Peyer's patch (tissue), 4 donors: ENCODE results near the gene DNAJC30. TPM values are rescaled to one million over a fixed set of nuclear protein-coding genes. Genes with fewer than 3 reads are reported as not detected.
A peak's percentile ranks its signal among the peaks of the same experiment; 100 is the strongest.

Source experiments
- DNase-seq, 3 donors: peaks; one replicate each; pipeline ENCODE4 v3.0.0-alpha.2; 2017 to 2019
- H3K27ac ChIP-seq, 4 donors: fragments of 200-600 bp; sonication (generic); one replicate each; pipeline ENCODE4 v1.5.1; 2016 to 2019
- H3K27me3 ChIP-seq, 2 donors: fragments of 200-600 bp; sonication (generic); one replicate each; pipeline ENCODE4 v1.5.1; 2019
- H3K36me3 ChIP-seq, 3 donors: fragments of 200-600 bp; sonication (generic); one replicate each; pipeline ENCODE4 v1.5.1; 2016 to 2019
- H3K4me1 ChIP-seq, 4 donors: fragments of 200-600 bp; sonication (generic); one replicate each; pipeline ENCODE4 v1.5.1; 2016 to 2019
- H3K4me3 ChIP-seq, 4 donors: fragments of 200-600 bp; sonication (generic); 1 replicate in 3 of 4; 2 replicates in 1 of 4; pipeline ENCODE4 v1.5.1; 2016 to 2019; ENCODE audit warnings: mild to moderate bottlenecking in 1 of 4
- H3K9me3 ChIP-seq, 4 donors: fragments of 200-600 bp; sonication (generic); one replicate each; pipeline ENCODE4 v1.5.1; 2016 to 2019; ENCODE audit warnings: mild to moderate bottlenecking in 1 of 4
- CTCF ChIP-seq, 6 experiments: fragments of 450-650 bp in 4 of 6; fragments of 200-600 bp in 2 of 6; sonication (generic) in 1 of 6; IDR thresholded peaks; one replicate each; pipeline ENCODE4 v1.5.1; 2017 to 2019; ENCODE audit warnings: antibody characterized with exemption in 6 of 6, mild to moderate bottlenecking in 3 of 6, moderate library complexity in 1 of 6
- POLR2A ChIP-seq, 2 donors: fragments of 450-650 bp; IDR thresholded peaks; one replicate each; pipeline ENCODE4 v1.5.1; 2017; ENCODE audit warnings: antibody characterized with exemption in 2 of 2, mild to moderate bottlenecking in 2 of 2, moderate library complexity in 2 of 2
- total RNA-seq, 4 donors: library from RNA; depleted of rRNA; stranded (reverse); fragments of >200 nt; gene quantifications; one replicate each; pipeline ENCODE4 v1.1.0, GENCODE V29; 2016

DNAJC30 gene
- total RNA-seq, 4 donors from 2014 or later, result 1.7 to 8.1 (median 5.6) TPM

GRCh38 chr7:73648593-73649332, 34.5 kb downstream of the DNAJC30 start:
- H3K9me3 ChIP-seq, result no peaks in the 10 kb centered on the region
- TF ChIP-seq CTCF (IDR thresholded peaks at IDR 0.05) (no peak), POLR2A (IDR thresholded peaks at IDR 0.05) (no peak)
- no peak overlapping the region for H3K27ac ChIP-seq
- H3K27me3 ChIP-seq, result peaks cover 0 to 4% of the 10 kb centered on the region in 2 donors
- DNase-seq, result no peak
- peaks cover 0 to 18% (median 2%) of the 10 kb centered on the region in 4 donors for H3K4me1 ChIP-seq
- H3K4me3 ChIP-seq, result no peak overlapping the region
- H3K36me3 ChIP-seq, result no peaks in the 10 kb centered on the region

- no peaks in the 10 kb centered on the region for H3K36me3 ChIP-seq
- TF ChIP-seq CTCF (IDR thresholded peaks at IDR 0.05) (peak in 3 of 6 experiments; percentile 55 to 65 (median 62)), POLR2A (IDR thresholded peaks at IDR 0.05) (peak; percentile 39 to 52)
- H3K4me3 ChIP-seq, result peak overlapping the region; percentile 22 to 67 (median 42)
- peaks cover 0 to 4% of the 10 kb centered on the region in 2 donors for H3K27me3 ChIP-seq
- H3K27ac ChIP-seq, result peak overlapping the region in 3 of 4 donors; percentile 40 to 64 (median 46)
- H3K9me3 ChIP-seq, result no peaks in the 10 kb centered on the region
- DNase-seq, result peak in 2 of 3 donors; percentile 91 to 92
- H3K4me1 ChIP-seq, result peaks cover 0 to 18% (median 2%) of the 10 kb centered on the region in 4 donors
Measured at GRCh38 chr7:73647725-73648592, 35.3 kb downstream of the DNAJC30 start.

- TF ChIP-seq POLR2A (IDR thresholded peaks at IDR 0.05) (no peak), CTCF (IDR thresholded peaks at IDR 0.05) (no peak)
- H3K4me3 ChIP-seq, result peak overlapping the region in 3 of 4 donors; percentile 12 to 67 (median 42)
- peaks cover 0 to 4% of the 10 kb centered on the region in 2 donors for H3K27me3 ChIP-seq
- peaks cover 0 to 18% (median 2%) of the 10 kb centered on the region in 4 donors for H3K4me1 ChIP-seq
- no peaks in the 10 kb centered on the region for H3K9me3 ChIP-seq
- H3K27ac ChIP-seq, result peak overlapping the region in 3 of 4 donors; percentile 32 to 64 (median 39)
- H3K36me3 ChIP-seq, result no peaks in the 10 kb centered on the region
- no peak for DNase-seq
Measured at GRCh38 chr7:73646785-73647724, 36.2 kb downstream of the DNAJC30 start.

- DNase-seq, result no peak
Measured at GRCh38 chr7:73645643-73646174, 37.5 kb downstream of the DNAJC30 start.

More at GRCh38 chr7:73645643-73646174, 37.5 kb downstream of the DNAJC30 start:
- TF ChIP-seq CTCF (IDR thresholded peaks at IDR 0.05), result no peak
- TF ChIP-seq POLR2A (IDR thresholded peaks at IDR 0.05), result no peak
- Histone ChIP-seq H3K9me3 (no peaks in the 10 kb centered on the region), H3K36me3 (no peaks in the 10 kb centered on the region), H3K4me1 (peaks cover 0 to 18% (median 2%) of the 10 kb centered on the region in 4 donors), H3K27me3 (peaks cover 0 to 4% of the 10 kb centered on the region in 2 donors), H3K4me3 (peak overlapping the region in 1 of 4 donors; percentile 67), H3K27ac (peak overlapping the region in 1 of 4 donors; percentile 64)
